Pancreas (tissue), 10 donors: ENCODE measurements around the gene CCDC92B. TPM values are rescaled to one million over a fixed set of nuclear protein-coding genes. Genes with fewer than 3 reads are reported as not detected.

Source experiments
- ATAC-seq, 4 donors: fragments of 200-7000 bp; cut with Tn5 transposase; one replicate each; pipeline versions ENCODE4 v1.8.0 to v1.9.1; 2020; ENCODE audit warnings: mild to moderate bottlenecking in 4 of 4, moderate library complexity in 4 of 4
- DNase-seq, 6 donors: peaks; one replicate each; pipeline ENCODE4 v3.0.0-alpha.2; 2020
- FAIRE-seq: peaks from 2 replicates; lab custom pipeline; 2012; peaks lifted over from hg19 to GRCh38; lab: Jason Lieb, UNC
- H3K27ac ChIP-seq, 4 donors: fragments of 200-600 bp; sonication (generic); 1 replicate in 3 of 4; 2 replicates in 1 of 4; pipeline versions ENCODE4 v1.5.0 to v1.8.0; 2020
- H3K27me3 ChIP-seq, 4 donors: fragments of 200-600 bp; one replicate each; pipeline ENCODE4 v1.8.0; 2021
- H3K36me3 ChIP-seq, 3 donors: fragments of 200-600 bp; sonication (generic) in 1 of 3; one replicate each; pipeline versions ENCODE4 v1.5.0 to v1.8.0; 2020 to 2021
- H3K4me1 ChIP-seq, 3 donors: fragments of 200-600 bp; one replicate each; pipeline ENCODE4 v1.8.0; 2021
- H3K4me3 ChIP-seq, 4 donors: fragments of 200-600 bp; sonication (generic) in 2 of 4; one replicate each; pipeline versions ENCODE4 v1.5.0 to v1.8.0; 2020 to 2021
- H3K9me3 ChIP-seq, 4 donors: fragments of 200-600 bp; one replicate each; pipeline ENCODE4 v1.8.0; 2021
- WGBS, 2 donors: extraction: QIAGEN DNeasy Blood & Tissue Kit; methylation state at CpG; one replicate each; pipeline ENCODE4 v1.1.7; 2013; 5-methylcytosine and 5-hydroxymethylcytosine counted together
- intact Hi-C, 3 donors: fragments of 100-400 bp; cut with DNase I; formaldehyde crosslinking; loops; one replicate each; pipeline versions ENCODE4 v1.11.1 to v1.14.2; 2022
- polyA plus RNA-seq, 2 donors: library from polyadenylated mRNA; stranded (reverse); fragments of 200-250 nt; gene quantifications; one replicate each; pipeline ENCODE4 v1.2.3, GENCODE V29; 2013
- total RNA-seq, 6 donors: library from RNA; stranded (reverse); fragmentation: NEBNext Ultra II Directional in 4 of 6; extraction: Animal tissue kit (Norgen Biotek cat#: 25700) in 4 of 6; gene quantifications; one replicate each; pipeline versions ENCODE4 v1.2.1 to v1.2.4, GENCODE V29; 2021 to 2023
- TF ChIP-seq, protein P1 (sequence below), 4 donors: fragments of 200-600 bp; sonication (generic) in 3 of 4; IDR thresholded peaks; one replicate each; pipeline versions ENCODE4 v1.5.0 to v1.8.0; 2021; ENCODE audit warnings: antibody characterized with exemption in 4 of 4
- donor health status: healthy with polysubstance abuse.
- donor health status: DM: no; HTN: no; CAD: no; lungs with moderate emphysema.
- donor health status: DM: no; HTN: no; CAD: no.
- donor health status: control.
- donor health status: control.
- donor health status: Bipolar disorder and iron deficiency.
- donor health status: DM: yes; HTN: yes; CAD: no.
- donor health status: DM: no; HTN: no; CAD: no.
- donor health status: DM: no; HTN: no; CAD: no.
- donor health status: DM: yes; HTN: yes; CAD: no.

The CCDC92B gene
- under 1 TPM; 0.19 to 0.76 (median 0.54) TPM for total RNA-seq
- polyA plus RNA-seq, result 1 to 10 TPM; 1.6 to 4.6 TPM

DNA sequence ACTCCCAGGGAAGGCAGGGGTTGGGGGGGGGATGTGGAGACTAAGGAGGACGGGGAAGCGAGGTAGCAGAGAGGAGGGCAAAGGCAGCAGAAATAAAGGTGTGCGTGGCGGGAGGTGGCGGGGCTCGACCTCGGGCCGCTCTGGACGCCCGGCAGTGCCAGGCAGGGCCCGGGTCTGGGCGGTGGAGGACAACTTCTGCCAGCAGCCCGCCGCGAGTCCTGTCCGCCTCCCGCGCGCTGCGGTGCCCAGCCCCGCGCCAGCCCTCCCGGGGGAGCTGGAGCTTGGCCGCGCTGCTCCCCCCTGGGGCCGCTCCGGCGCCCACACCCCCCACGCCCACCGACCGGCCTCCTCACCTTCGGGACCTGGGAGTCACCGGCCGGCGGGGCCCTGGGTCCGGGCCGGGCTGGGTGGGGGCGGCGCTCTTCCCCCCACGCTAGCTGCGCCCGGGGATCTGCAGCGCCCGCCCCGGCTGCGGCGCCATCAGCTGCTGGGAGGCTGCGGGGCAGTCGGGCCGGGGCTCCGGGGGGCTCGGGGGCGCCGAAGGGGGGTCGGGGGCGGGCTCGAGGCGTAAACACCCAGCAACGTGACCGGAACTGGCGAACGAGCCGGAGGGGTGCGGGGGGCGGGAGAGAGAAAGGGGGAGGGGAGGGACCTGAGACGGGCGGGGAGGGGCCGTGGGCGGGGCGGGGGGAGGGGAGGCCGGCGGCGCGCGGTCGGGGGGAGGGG is at the start of gene CCDC92B:
Gene CCDC92B (minus strand): TSS at position 595 of the 726 bp plus-strand sequence. CDS start 14,507 bp downstream, outside the sequence.
- intact Hi-C loops, result no loop called here
- Histone ChIP-seq H3K36me3 (no peaks in the 10 kb centered on the region), H3K9me3 (no peaks in the 10 kb centered on the region), H3K4me3 (peak within 1 kb of the TSS in 2 of 4 donors; percentile 15 to 44), H3K4me1 (no peaks in the 10 kb centered on the region), H3K27me3 (no peaks in the 10 kb centered on the region), H3K27ac (no peak within 1 kb of the TSS)
- WGBS, 2 donors, result 3 to 4% methylated on average over 23 to 73 of the region's 76 CpGs
- TF ChIP-seq, protein P1, sequence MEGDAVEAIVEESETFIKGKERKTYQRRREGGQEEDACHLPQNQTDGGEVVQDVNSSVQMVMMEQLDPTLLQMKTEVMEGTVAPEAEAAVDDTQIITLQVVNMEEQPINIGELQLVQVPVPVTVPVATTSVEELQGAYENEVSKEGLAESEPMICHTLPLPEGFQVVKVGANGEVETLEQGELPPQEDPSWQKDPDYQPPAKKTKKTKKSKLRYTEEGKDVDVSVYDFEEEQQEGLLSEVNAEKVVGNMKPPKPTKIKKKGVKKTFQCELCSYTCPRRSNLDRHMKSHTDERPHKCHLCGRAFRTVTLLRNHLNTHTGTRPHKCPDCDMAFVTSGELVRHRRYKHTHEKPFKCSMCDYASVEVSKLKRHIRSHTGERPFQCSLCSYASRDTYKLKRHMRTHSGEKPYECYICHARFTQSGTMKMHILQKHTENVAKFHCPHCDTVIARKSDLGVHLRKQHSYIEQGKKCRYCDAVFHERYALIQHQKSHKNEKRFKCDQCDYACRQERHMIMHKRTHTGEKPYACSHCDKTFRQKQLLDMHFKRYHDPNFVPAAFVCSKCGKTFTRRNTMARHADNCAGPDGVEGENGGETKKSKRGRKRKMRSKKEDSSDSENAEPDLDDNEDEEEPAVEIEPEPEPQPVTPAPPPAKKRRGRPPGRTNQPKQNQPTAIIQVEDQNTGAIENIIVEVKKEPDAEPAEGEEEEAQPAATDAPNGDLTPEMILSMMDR (IDR thresholded peaks at IDR 0.05), result no peak
- ATAC-seq (peak; percentile 8 to 66 (median 51)), FAIRE-seq (no peak), DNase-seq (peak in 4 of 6 donors; percentile 10 to 69 (median 44))

DNA sequence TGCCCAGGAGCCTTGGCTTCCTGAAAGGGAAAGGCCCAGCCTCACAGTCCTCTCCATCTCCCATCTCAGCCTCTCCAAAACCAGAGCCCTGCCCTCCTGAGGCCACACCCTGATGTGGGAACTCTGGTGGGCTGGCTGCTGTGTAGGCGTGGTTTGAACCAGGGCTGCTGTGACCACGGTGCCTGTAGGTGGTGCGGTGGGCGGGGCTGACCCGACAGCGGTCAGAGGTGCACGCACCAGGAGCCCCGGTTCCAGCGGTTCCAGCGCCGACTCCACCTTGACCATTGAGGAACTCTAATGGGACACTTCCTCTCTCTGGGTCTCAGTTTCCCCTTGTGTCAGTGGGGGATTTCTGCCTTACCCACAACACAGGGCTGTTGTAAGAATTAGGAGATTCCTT is 49.2 kb upstream of the CCDC92B start:
- H3K9me3 ChIP-seq, result no peaks in the 10 kb centered on the region
- no peaks in the 10 kb centered on the region for H3K27me3 ChIP-seq
- ATAC-seq, result no peak
- H3K36me3 ChIP-seq, result no peaks in the 10 kb centered on the region
- intact Hi-C loops, result no loop called here
- TF ChIP-seq, protein P1 (IDR thresholded peaks at IDR 0.05), result no peak
- H3K27ac ChIP-seq, result no peak overlapping the region
- 48 to 60% methylated on average over 11 of the region's 11 CpGs for WGBS, 2 donors
- DNase-seq, result no peak
- FAIRE-seq, result no peak
- no peak overlapping the region for H3K4me3 ChIP-seq
- H3K4me1 ChIP-seq, result no peaks in the 10 kb centered on the region

DNA sequence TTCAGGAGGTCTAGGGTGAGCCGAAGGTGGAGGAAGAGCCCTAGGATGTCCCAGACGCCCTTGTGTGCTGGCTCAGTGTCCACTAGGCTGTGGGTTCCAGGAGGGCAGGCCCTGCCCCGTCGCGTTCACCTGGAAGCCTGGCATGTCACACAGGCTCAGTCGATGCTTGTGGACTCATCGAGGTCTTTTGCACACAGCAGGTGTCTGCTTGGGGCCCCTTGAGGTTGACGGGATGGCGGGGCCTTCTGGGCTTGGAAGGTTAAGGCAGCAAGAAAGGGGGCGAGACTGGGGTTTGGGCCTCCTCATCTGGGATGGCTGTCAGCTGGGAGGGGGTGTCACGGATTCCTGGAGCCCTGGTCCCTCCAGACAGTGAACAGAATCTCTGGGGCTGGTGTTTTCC is 48.7 kb upstream of the CCDC92B start:
- H3K27ac ChIP-seq, result no peak overlapping the region
- H3K36me3 ChIP-seq, result no peaks in the 10 kb centered on the region
- no peaks in the 10 kb centered on the region for H3K27me3 ChIP-seq
- no peak for DNase-seq
- WGBS, 2 donors, result 79 to 84% methylated on average over 11 of the region's 11 CpGs
- H3K4me1 ChIP-seq, result no peaks in the 10 kb centered on the region
- no peak for ATAC-seq
- no peak for FAIRE-seq
- TF ChIP-seq, protein P1 (IDR thresholded peaks at IDR 0.05), result no peak
- H3K9me3 ChIP-seq, result no peaks in the 10 kb centered on the region
- H3K4me3 ChIP-seq, result no peak overlapping the region
- intact Hi-C loops, result no loop called here

DNA sequence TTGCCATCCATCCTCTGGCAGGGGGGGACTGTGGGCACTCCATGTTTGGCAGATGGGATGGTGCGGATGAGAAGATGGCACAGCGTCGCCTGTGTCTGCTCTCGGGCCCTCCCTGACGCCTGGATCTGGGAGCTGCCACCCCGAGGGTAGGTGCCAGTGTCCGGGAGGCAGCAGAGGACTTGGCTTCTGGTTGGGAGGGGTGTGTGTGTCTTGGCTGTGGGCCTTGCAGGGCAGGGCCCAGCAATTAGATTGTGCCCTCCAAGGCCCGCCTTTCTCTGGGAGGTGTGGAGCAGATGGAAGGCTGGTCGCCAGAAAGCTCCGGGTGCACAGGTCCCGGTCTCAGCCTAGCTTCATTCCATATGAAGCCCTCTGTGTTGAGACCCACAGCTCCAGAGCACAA is 48.2 kb upstream of the CCDC92B start:
- no peaks in the 10 kb centered on the region for H3K4me1 ChIP-seq
- intact Hi-C loops, result no loop called here
- TF ChIP-seq, protein P1 (IDR thresholded peaks at IDR 0.05), result no peak
- H3K9me3 ChIP-seq, result no peaks in the 10 kb centered on the region
- no peak overlapping the region for H3K4me3 ChIP-seq
- ATAC-seq, result peak in 3 of 4 donors; percentile 46 to 84 (median 49)
- DNase-seq, result no peak
- H3K36me3 ChIP-seq, result no peaks in the 10 kb centered on the region
- H3K27ac ChIP-seq, result no peak overlapping the region
- no peak for FAIRE-seq
- 44 to 51% methylated on average over 11 of the region's 11 CpGs for WGBS, 2 donors
- no peaks in the 10 kb centered on the region for H3K27me3 ChIP-seq

DNA sequence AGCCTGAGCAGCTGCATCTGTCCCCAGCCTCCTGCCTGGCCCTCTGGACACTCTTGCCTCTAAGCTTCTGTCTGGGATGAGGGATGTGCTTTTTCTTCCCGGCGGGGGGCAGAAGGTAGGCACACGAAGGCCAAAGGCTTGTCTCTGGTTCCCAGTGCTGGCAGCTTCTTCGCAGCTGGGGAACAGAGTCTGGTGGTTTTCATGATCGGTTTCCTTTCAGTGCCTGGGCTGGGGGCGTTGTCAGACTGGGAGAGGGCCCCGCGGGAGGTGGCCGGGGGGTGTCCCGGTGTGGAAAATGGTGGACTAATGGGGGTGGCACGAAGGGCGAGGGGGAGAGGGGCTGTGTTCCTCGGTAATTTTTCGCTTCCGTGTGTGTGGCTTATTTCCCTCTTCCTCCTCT is 47.8 kb upstream of the CCDC92B start:
- ATAC-seq, result peak in 2 of 4 donors; percentile 9 to 18
- H3K4me3 ChIP-seq, result peak overlapping the region in 1 of 4 donors; percentile 17
- no peak for DNase-seq

More for the DNA sequence above, 47.8 kb upstream of the CCDC92B start:
- Histone ChIP-seq H3K36me3 (no peaks in the 10 kb centered on the region), H3K27ac (no peak overlapping the region), H3K9me3 (no peaks in the 10 kb centered on the region), H3K27me3 (no peaks in the 10 kb centered on the region), H3K4me1 (no peaks in the 10 kb centered on the region)
- intact Hi-C loops, result no loop called here
- WGBS, 2 donors, result 75 to 77% methylated on average over 15 of the region's 15 CpGs
- TF ChIP-seq, protein P1 (IDR thresholded peaks at IDR 0.05), result no peak
- FAIRE-seq, result no peak
